ENCODE results near the gene CSKMT. TPM values are rescaled to one million over a fixed set of nuclear protein-coding genes. Genes with fewer than 3 reads are reported as not detected.
A peak's percentile ranks its signal among the peaks of the same experiment; 100 is the strongest.

The CSKMT gene
- total RNA-seq, 6 experiments from 2014 or later: 0.74 to 4.1 (median 2.6) TPM

GRCh38 chr11:62708392-62708791 is 43.3 kb downstream of the CSKMT start:
- peaks cover 0 to 50% (median 23%) of the 10 kb centered on the region in 4 donors for H3K4me1 ChIP-seq
- intact Hi-C loops (cut with DNase I): no loop called here
- no peaks in the 10 kb centered on the region for H3K9me3 ChIP-seq
- peaks cover 0 to 22% (median 3%) of the 10 kb centered on the region in 4 donors for H3K36me3 ChIP-seq
- DNase-seq (no peak), ATAC-seq (no peak)
- TF ChIP-seq, protein P1, sequence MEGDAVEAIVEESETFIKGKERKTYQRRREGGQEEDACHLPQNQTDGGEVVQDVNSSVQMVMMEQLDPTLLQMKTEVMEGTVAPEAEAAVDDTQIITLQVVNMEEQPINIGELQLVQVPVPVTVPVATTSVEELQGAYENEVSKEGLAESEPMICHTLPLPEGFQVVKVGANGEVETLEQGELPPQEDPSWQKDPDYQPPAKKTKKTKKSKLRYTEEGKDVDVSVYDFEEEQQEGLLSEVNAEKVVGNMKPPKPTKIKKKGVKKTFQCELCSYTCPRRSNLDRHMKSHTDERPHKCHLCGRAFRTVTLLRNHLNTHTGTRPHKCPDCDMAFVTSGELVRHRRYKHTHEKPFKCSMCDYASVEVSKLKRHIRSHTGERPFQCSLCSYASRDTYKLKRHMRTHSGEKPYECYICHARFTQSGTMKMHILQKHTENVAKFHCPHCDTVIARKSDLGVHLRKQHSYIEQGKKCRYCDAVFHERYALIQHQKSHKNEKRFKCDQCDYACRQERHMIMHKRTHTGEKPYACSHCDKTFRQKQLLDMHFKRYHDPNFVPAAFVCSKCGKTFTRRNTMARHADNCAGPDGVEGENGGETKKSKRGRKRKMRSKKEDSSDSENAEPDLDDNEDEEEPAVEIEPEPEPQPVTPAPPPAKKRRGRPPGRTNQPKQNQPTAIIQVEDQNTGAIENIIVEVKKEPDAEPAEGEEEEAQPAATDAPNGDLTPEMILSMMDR (IDR thresholded peaks at IDR 0.05): no peak
- no peak for TF ChIP-seq POLR2A (IDR thresholded peaks at IDR 0.05)
- no peaks in the 10 kb centered on the region for H3K27me3 ChIP-seq
- WGBS (ENCODE audit: insufficient coverage, low coverage, low lambda C conversion rate, missing lambda C conversion rate): 70% methylated on average over 2 of the region's 5 CpGs
- H3K27ac ChIP-seq: peak overlapping the region in 1 of 3 donors; percentile 96
- peak overlapping the region in 1 of 3 donors; percentile 63 for H3K4me3 ChIP-seq

- Histone ChIP-seq H3K27me3 (no peaks in the 10 kb centered on the region), H3K9me3 (no peaks in the 10 kb centered on the region), H3K27ac (peak overlapping the region; percentile 96), H3K4me1 (peaks cover 0 to 54% (median 25%) of the 10 kb centered on the region in 4 donors), H3K4me3 (peak overlapping the region; percentile 52 to 63 (median 58)), H3K36me3 (peaks cover 0 to 22% (median 3%) of the 10 kb centered on the region in 4 donors)
- no peak for ATAC-seq
- TF ChIP-seq, protein P1 (IDR thresholded peaks at IDR 0.05): no peak
- TF ChIP-seq POLR2A (IDR thresholded peaks at IDR 0.05): no peak
- WGBS (ENCODE audit: insufficient coverage, low coverage, low lambda C conversion rate, missing lambda C conversion rate): 0% methylated on average over 7 of the region's 7 CpGs
- DNase-seq: no peak
- intact Hi-C loops (cut with DNase I): no loop called here
These were observed 43.7 kb downstream of the CSKMT start for GRCh38 chr11:62708793-62709192.

- peak overlapping the region; percentile 96 for H3K27ac ChIP-seq
- peaks cover 0 to 61% (median 28%) of the 10 kb centered on the region in 4 donors for H3K4me1 ChIP-seq
These were observed 44.3 kb downstream of the CSKMT start for GRCh38 chr11:62709247-62710000.

DNA sequence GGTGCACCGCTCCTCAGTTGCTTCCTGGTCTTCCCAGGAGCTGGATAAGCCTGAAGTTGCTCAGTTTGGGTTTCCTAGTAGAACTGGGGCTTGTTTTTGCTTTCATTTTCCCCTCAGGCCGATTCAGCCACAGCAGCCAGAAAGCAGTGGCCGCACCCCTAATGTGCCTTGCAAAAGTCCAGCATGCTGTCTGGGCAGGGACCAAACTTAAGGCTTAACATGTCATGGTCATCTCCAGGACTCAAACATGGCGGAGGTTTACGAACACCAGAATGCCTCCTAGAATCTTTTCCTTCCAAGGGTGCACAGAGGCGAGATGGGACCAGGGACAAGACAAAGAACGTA is 44.9 kb downstream of the CSKMT start:
- Histone ChIP-seq H3K4me3 (peak overlapping the region; percentile 52 to 63 (median 58)), H3K4me1 (peaks cover 0 to 65% (median 30%) of the 10 kb centered on the region in 4 donors), H3K9me3 (no peaks in the 10 kb centered on the region), H3K36me3 (peaks cover 0 to 31% (median 5%) of the 10 kb centered on the region in 4 donors), H3K27me3 (no peaks in the 10 kb centered on the region), H3K27ac (peak overlapping the region; percentile 96)
- TF ChIP-seq POLR2A (IDR thresholded peaks at IDR 0.05): no peak
- TF ChIP-seq, protein P1 (IDR thresholded peaks at IDR 0.05): no peak
- DNase-seq (peak in 2 of 3 donors; percentile 31 to 56), ATAC-seq (peak; percentile 0 to 8 (median 4))
- intact Hi-C loops (cut with DNase I): no loop called here
- 27% methylated on average over 3 of the region's 7 CpGs for WGBS (ENCODE audit: insufficient coverage, low coverage, low lambda C conversion rate, missing lambda C conversion rate)

More at GRCh38 chr11:62709247-62710000, 44.3 kb downstream of the CSKMT start:
- Histone ChIP-seq H3K36me3 (peaks cover 0 to 25% (median 3%) of the 10 kb centered on the region in 4 donors), H3K27me3 (no peaks in the 10 kb centered on the region), H3K9me3 (no peaks in the 10 kb centered on the region), H3K4me3 (peak overlapping the region; percentile 52 to 63 (median 58))
- ATAC-seq (peak; percentile 71 to 83 (median 80)), DNase-seq (peak; percentile 93 to 97 (median 96))
- intact Hi-C loops (cut with DNase I): no loop called here
- TF ChIP-seq, protein P1 (IDR thresholded peaks at IDR 0.05): no peak
- TF ChIP-seq POLR2A (IDR thresholded peaks at IDR 0.05): peak; percentile 68
- WGBS (ENCODE audit: insufficient coverage, low coverage, low lambda C conversion rate, missing lambda C conversion rate): 8% methylated on average over 38 of the region's 47 CpGs

Measured in right lobe of liver (tissue), 6 donors.